H9 (cell line): Measurements from ENCODE around the gene SEMA6A. TPM values are rescaled to one million over a fixed set of nuclear protein-coding genes. Genes with fewer than 3 reads are reported as not detected.

Source experiments
- DNase-seq: peaks from one replicate; pipeline ENCODE4 v3.0.0-alpha.2; 2017
- H2AFZ ChIP-seq: one replicate; pipeline ENCODE4 v1.6.1; 2013; ENCODE audit warnings: mild to moderate bottlenecking, low read length, control low read depth, moderate library complexity
- H2AK5ac ChIP-seq: 2 replicates; pipeline ENCODE4 v1.6.1; 2013; ENCODE audit warnings: low read length, control low read depth, mixed read lengths; ENCODE audit not compliant: insufficient read length
- H2BK120ac ChIP-seq: one replicate; pipeline ENCODE4 v1.6.1; 2013; ENCODE audit warnings: low read depth, mild to moderate bottlenecking, low read length, control low read depth, inconsistent platforms; ENCODE audit not compliant: poor library complexity, severe bottlenecking
- H2BK12ac ChIP-seq: 2 replicates; pipeline ENCODE4 v1.6.1; 2013; ENCODE audit warnings: low read length, control low read depth, mixed read lengths, low read depth; ENCODE audit not compliant: insufficient read length
- H2BK15ac ChIP-seq: 2 replicates; pipeline ENCODE4 v1.6.1; 2013; ENCODE audit warnings: low read depth, low read length, control low read depth
- H2BK20ac ChIP-seq: one replicate; pipeline ENCODE4 v1.6.1; 2013; ENCODE audit warnings: low read depth, mild to moderate bottlenecking, low read length, control low read depth, inconsistent platforms; ENCODE audit not compliant: poor library complexity, severe bottlenecking
- H2BK5ac ChIP-seq: 2 replicates; pipeline ENCODE4 v1.6.1; 2013; ENCODE audit warnings: low read length, control low read depth, mixed read lengths; ENCODE audit not compliant: insufficient read length
- H3K14ac ChIP-seq: 2 replicates; pipeline ENCODE4 v1.6.1; 2013; ENCODE audit warnings: low read length, control low read depth; ENCODE audit not compliant: insufficient read depth
- H3K18ac ChIP-seq: 2 replicates; pipeline ENCODE4 v1.6.1; 2013; ENCODE audit warnings: low read depth, mild to moderate bottlenecking, mixed read lengths, low read length, control low read depth; ENCODE audit not compliant: insufficient read length
- H3K23ac ChIP-seq: 2 replicates; pipeline ENCODE4 v1.6.1; 2013; ENCODE audit warnings: low read length, control low read depth, mixed read lengths, low read depth; ENCODE audit not compliant: insufficient read length
- H3K23me2 ChIP-seq: 2 replicates; pipeline ENCODE4 v1.6.1; 2013; ENCODE audit warnings: low read depth, mild to moderate bottlenecking, mixed read lengths, low read length, control low read depth; ENCODE audit not compliant: insufficient read length, poor library complexity, severe bottlenecking
- H3K27ac ChIP-seq: 2 replicates; pipeline ENCODE4 v1.5.1; 2013; ENCODE audit warnings: low read length, control low read depth, mixed read lengths, low read depth; ENCODE audit not compliant: insufficient read length
- H3K27me3 ChIP-seq: 2 replicates; pipeline ENCODE4 v1.6.1; 2013; ENCODE audit warnings: low read length, control low read depth, inconsistent platforms; ENCODE audit not compliant: insufficient read depth
- H3K4ac ChIP-seq: 2 replicates; pipeline ENCODE4 v1.6.1; 2013; ENCODE audit warnings: low read depth, mild to moderate bottlenecking, control low read depth, inconsistent platforms, low read length, moderate library complexity
- H3K4me1 ChIP-seq: 2 replicates; pipeline ENCODE4 v1.6.1; 2013; ENCODE audit warnings: low read length, control low read depth, inconsistent platforms; ENCODE audit not compliant: insufficient read depth
- H3K4me2 ChIP-seq: 2 replicates; pipeline ENCODE4 v1.6.1; 2013; ENCODE audit warnings: low read length, control low read depth, mixed read lengths; ENCODE audit not compliant: insufficient read length, insufficient read depth
- H3K56ac ChIP-seq: 2 replicates; pipeline ENCODE4 v1.6.1; 2013; ENCODE audit warnings: low read depth, mild to moderate bottlenecking, mixed read lengths, low read length, control low read depth; ENCODE audit not compliant: insufficient read length
- H3K79me1 ChIP-seq: 2 replicates; pipeline ENCODE4 v1.6.1; 2013; ENCODE audit warnings: low read depth, mild to moderate bottlenecking, moderate library complexity, low read length, control low read depth, inconsistent platforms; ENCODE audit not compliant: insufficient read depth, poor library complexity, severe bottlenecking
- H3K79me2 ChIP-seq: 2 replicates; pipeline ENCODE4 v1.6.1; 2013; ENCODE audit warnings: low read length, control low read depth, inconsistent platforms; ENCODE audit not compliant: insufficient read depth
- H3K9ac ChIP-seq: 2 replicates; pipeline ENCODE4 v1.6.1; 2013; ENCODE audit warnings: low read length, control low read depth, mixed read lengths; ENCODE audit not compliant: insufficient read length; ENCODE audit errors: extremely low read depth
- H3K9me3 ChIP-seq: one replicate; pipeline ENCODE4 v1.6.1; 2013; ENCODE audit warnings: low read depth, low read length, inconsistent platforms; ENCODE audit not compliant: control insufficient read depth
- H3T11ph ChIP-seq: one replicate; pipeline ENCODE4 v1.6.1; 2013; ENCODE audit warnings: mild to moderate bottlenecking, low read length, control low read depth, inconsistent platforms
- H4K20me1 ChIP-seq: one replicate; pipeline ENCODE4 v1.6.1; 2013; ENCODE audit not compliant: control insufficient read depth, insufficient read length, insufficient read depth
- H4K5ac ChIP-seq: 2 replicates; pipeline ENCODE4 v1.6.1; 2013; ENCODE audit warnings: low read depth, mild to moderate bottlenecking, mixed read lengths, low read length, control low read depth; ENCODE audit not compliant: insufficient read length
- H4K8ac ChIP-seq: replicated peaks from 2 replicates; pipeline ENCODE4 v1.6.1; 2013; ENCODE audit warnings: low read length, control low read depth, mixed read lengths, low read depth; ENCODE audit not compliant: insufficient read length
- H4K91ac ChIP-seq: 2 replicates; pipeline ENCODE4 v1.6.1; 2013; ENCODE audit warnings: low read depth, mild to moderate bottlenecking, moderate library complexity, mixed read lengths, low read length, control low read depth; ENCODE audit not compliant: insufficient read length
- H3K27ac Mint-ChIP-seq, 3 experiments: 2 replicates in 2 of 3; 3 replicates in 1 of 3; pipeline ENCODE4 v1.8.0; 2020 to 2021; ENCODE audit warnings: mixed read lengths in 3 of 3, mild to moderate bottlenecking in 1 of 3, moderate library complexity in 1 of 3
- H3K27me3 Mint-ChIP-seq: 2 replicates; pipeline ENCODE4 v1.8.0; 2021; ENCODE audit warnings: low read depth, mild to moderate bottlenecking, moderate library complexity, mixed read lengths
- H3K36me3 Mint-ChIP-seq, 3 experiments: 2 replicates in 2 of 3; 3 replicates in 1 of 3; pipeline ENCODE4 v1.8.0; 2020 to 2021; ENCODE audit warnings: low read depth in 3 of 3, mixed read lengths in 3 of 3; ENCODE audit not compliant: insufficient read depth in 1 of 3
- H3K4me1 Mint-ChIP-seq, 2 experiments: 2 replicates each; pipeline ENCODE4 v1.8.0; 2020; ENCODE audit warnings: mixed read lengths in 2 of 2
- H3K4me3 Mint-ChIP-seq, 2 experiments: 2 replicates in 1 of 2; 3 replicates in 1 of 2; pipeline ENCODE4 v1.8.0; 2020 to 2021; ENCODE audit warnings: mild to moderate bottlenecking in 2 of 2, mixed read lengths in 2 of 2, moderate library complexity in 1 of 2
- H3K9me3 Mint-ChIP-seq, 2 experiments: 2 replicates in 1 of 2; 3 replicates in 1 of 2; pipeline ENCODE4 v1.8.0; 2020; ENCODE audit warnings: mild to moderate bottlenecking in 2 of 2, mixed read lengths in 2 of 2, moderate library complexity in 1 of 2
- WGBS: extraction: QIAGEN DNeasy Blood & Tissue Kit; methylation state at CpG from one replicate; pipeline ENCODE4 v1.1.7; 2013; ENCODE audit warnings: missing lambda C conversion rate, low lambda C conversion rate, mixed read lengths; ENCODE audit not compliant: insufficient read length; ENCODE audit errors: extremely low coverage; 5-methylcytosine and 5-hydroxymethylcytosine counted together
- total RNA-seq: library from RNA; stranded (reverse); gene quantifications from 2 replicates; pipeline ENCODE4 v1.2.1, GENCODE V29; 2021
- TF ChIP-seq, protein P1 (sequence below): fragments of 200-600 bp; sonication (generic); conservative IDR thresholded peaks from 3 replicates; pipeline ENCODE4 v1.8.0; 2021; ENCODE audit warnings: antibody characterized with exemption, mild to moderate bottlenecking

Gene SEMA6A
- total RNA-seq, 1 experiment from 2014 or later, result 354 TPM

DNA sequence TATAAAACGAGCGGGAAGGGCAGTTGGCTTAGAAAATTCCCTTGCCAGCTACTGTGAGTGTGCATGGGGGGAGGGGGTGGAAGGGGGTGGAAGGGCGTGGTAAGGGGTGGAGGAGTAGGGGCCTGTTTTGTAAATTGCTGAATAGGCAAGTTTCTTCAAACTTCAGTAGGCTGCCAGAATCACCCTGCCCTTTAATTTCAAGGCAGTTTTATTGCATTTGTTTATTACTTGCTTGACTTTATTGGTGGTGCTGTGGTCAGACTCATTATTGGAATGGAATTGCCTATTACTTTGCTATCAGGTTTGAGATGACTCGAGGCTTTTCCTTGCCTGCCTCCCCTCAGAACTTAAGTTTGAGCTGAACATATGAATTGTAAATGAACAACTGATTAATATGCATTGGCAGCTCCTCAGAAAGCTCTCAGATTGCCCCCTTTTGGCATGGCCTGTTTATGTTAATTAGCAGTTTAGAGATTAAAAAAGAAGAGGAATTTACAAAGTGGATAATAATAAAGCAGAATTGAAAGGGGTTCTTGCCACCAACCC lies 76.0 kb downstream of the SEMA6A start:
- no peak overlapping the region for H3K23ac ChIP-seq
- no peak overlapping the region for H3K18ac ChIP-seq
- Mint-ChIP-seq H3K9me3 (no peaks in the 10 kb centered on the region), H3K4me3 (peak overlapping the region in 1 of 2 experiments; percentile 6; a peak in 1 of 5 replicates), H3K4me1 (peaks cover 29% of the 10 kb centered on the region in 2 experiments), H3K27ac (peak overlapping the region in 1 of 3 experiments; percentile 28; a peak in 2 of 7 replicates), H3K36me3 (peaks cover 59 to 91% (median 81%) of the 10 kb centered on the region in 3 experiments), H3K27me3 (no peaks in the 10 kb centered on the region)
- no CpG with 5 or more reads among the region's 4 CpGs for WGBS
- no peak overlapping the region for H4K5ac ChIP-seq
- no peak overlapping the region for H2BK5ac ChIP-seq
- no peak overlapping the region for H2BK20ac ChIP-seq
- no peak overlapping the region for H2BK120ac ChIP-seq
- DNase-seq, result no peak
- no peaks in the 10 kb centered on the region for H3K27me3 ChIP-seq
- H4K20me1 ChIP-seq, result no peaks in the 10 kb centered on the region
- no peak overlapping the region for H2BK15ac ChIP-seq
- no peak overlapping the region for H3T11ph ChIP-seq
- no peaks in the 10 kb centered on the region; the same call in 1 of the 2 replicates for H3K4me1 ChIP-seq
- H3K56ac ChIP-seq, result no peak overlapping the region
- H3K9ac ChIP-seq, result no peak overlapping the region
- H3K14ac ChIP-seq, result no peak overlapping the region
- H3K23me2 ChIP-seq, result no peaks in the 10 kb centered on the region
- H3K9me3 ChIP-seq, result no peaks in the 10 kb centered on the region
- H4K8ac ChIP-seq, result no peak overlapping the region
- H3K4ac ChIP-seq, result no peak overlapping the region
- H4K91ac ChIP-seq, result no peak overlapping the region
- H2AFZ ChIP-seq, result no peak overlapping the region
- H2BK12ac ChIP-seq, result no peak overlapping the region
- no peak overlapping the region for H3K27ac ChIP-seq
- H3K4me2 ChIP-seq, result no peak overlapping the region
- H3K79me1 ChIP-seq, result peaks cover 11% of the 10 kb centered on the region
- peaks cover 21% of the 10 kb centered on the region; the same call in 1 of the 2 replicates for H3K79me2 ChIP-seq
- H2AK5ac ChIP-seq, result no peak overlapping the region
- TF ChIP-seq, protein P1, sequence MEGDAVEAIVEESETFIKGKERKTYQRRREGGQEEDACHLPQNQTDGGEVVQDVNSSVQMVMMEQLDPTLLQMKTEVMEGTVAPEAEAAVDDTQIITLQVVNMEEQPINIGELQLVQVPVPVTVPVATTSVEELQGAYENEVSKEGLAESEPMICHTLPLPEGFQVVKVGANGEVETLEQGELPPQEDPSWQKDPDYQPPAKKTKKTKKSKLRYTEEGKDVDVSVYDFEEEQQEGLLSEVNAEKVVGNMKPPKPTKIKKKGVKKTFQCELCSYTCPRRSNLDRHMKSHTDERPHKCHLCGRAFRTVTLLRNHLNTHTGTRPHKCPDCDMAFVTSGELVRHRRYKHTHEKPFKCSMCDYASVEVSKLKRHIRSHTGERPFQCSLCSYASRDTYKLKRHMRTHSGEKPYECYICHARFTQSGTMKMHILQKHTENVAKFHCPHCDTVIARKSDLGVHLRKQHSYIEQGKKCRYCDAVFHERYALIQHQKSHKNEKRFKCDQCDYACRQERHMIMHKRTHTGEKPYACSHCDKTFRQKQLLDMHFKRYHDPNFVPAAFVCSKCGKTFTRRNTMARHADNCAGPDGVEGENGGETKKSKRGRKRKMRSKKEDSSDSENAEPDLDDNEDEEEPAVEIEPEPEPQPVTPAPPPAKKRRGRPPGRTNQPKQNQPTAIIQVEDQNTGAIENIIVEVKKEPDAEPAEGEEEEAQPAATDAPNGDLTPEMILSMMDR, result no peak
